HG02642 (cell line): Measurements from ENCODE around the gene TRPV3.
"Not testable (repeated sequence)": the region's sequence is repeated elsewhere in the genome, so short reads cannot be mapped to it uniquely, and the experiment has no call there.

Experiments
- ATAC-seq: cut with Tn5 transposase; IDR thresholded peaks from one replicate; pipeline ENCODE4 v1.9.1; 2021; ENCODE audit warnings: mild to moderate bottlenecking; ENCODE audit not compliant: unreplicated experiment, poor library complexity

Gene TRPV3

GRCh38 chr17:3485481-3486068 lies 72.0 kb downstream of the TRPV3 start:
- ATAC-seq, result no peak

DNA sequence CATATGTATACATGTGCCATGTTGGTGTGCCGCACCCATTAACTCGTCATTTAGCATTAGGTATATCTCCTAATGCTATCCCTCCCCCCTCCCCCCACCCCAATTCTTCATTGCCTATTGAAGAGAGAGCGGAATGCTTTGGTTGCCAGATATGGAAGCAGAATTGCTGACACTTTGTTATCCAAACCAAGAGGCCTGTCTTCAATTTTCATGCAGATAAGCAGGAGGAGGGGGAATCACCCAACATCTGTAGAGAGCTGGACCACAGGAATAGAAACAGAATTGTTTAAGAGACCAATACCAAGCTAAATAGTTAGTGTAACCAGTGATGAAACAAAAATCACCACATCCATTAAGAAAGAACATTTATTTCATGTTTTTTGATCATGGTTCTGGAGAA lies 74.8 kb downstream of the TRPV3 start:
- no peak for ATAC-seq

DNA sequence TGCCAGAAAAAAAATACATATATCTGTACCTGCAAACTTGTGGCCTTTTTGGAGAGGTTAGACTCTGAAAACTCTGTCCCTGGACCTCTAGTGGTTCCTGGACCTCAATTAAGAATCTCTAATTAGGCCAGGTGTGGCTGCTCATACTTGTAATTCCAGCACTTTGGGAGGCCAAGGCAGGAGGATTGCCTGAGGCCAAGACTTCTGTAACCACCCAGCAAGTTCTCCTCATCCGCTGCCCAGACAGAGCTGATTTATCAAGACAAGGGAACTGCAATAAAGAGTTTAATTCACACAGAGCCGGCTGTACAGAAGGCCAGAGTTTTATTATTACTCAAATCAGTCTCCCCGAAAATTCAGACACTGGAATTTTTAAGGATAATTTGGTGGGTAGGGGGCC lies 77.6 kb downstream of the TRPV3 start:
- ATAC-seq, result no peak

DNA sequence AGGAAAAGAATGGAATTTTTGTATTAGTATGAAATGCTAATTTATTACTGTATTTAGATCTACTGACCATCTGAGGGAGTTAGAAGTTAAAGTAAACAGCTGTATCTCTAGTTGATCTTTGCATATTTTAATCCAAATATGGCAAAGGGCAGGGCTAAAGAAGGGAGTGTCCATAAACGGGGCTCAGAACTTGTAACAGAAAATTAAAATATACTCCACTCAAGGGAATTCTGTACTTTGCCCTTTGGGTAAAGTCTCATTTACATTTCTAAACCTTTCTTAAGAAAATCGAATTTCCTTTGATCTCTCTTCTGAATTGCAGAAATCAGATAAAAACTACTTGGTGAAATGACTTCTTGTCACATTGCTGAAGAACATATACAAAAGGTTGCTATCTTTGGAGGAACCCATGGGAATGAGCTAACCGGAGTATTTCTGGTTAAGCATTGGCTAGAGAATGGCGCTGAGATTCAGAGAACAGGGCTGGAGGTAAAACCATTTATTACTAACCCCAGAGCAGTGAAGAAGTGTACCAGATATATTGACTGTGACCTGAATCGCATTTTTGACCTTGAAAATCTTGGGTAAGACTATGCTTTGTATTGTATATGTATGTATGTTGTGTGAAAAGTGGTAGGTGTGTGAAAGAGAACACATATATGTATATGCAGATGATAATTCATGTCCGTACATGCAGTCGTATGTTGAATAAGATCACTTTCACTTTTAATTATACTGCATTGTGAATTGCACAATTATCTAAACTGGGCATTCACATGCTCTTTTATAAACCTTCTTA lies 81.6 kb downstream of the TRPV3 start, which contains the start of gene ASPA:
TSS of gene ASPA (plus strand) at position 186 of the 799 bp plus-strand sequence. CDS start at position 349, 163 bp downstream.
- no peak for ATAC-seq

DNA sequence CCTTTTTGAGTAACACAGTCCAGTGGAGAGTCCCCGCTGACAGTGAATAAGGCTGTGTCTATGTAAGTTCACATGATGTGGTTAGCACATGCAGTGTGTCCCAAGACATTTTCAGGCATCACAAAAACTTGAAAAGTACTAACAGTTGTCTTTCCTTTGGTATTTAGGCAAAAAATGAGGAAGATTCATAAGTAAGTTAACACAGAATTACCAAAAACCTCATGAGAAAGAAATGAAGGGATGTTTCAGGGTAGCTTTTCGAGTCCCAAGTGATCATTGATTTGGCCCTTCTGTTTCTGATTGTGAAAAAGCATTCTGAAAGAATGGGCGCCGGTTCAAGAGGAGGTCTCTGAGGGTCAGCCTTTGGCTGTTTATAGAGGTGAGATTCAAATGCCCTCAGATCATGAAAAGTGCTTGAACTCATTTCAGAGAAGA lies 82.3 kb downstream of the TRPV3 start:
- ATAC-seq, result no peak

DNA sequence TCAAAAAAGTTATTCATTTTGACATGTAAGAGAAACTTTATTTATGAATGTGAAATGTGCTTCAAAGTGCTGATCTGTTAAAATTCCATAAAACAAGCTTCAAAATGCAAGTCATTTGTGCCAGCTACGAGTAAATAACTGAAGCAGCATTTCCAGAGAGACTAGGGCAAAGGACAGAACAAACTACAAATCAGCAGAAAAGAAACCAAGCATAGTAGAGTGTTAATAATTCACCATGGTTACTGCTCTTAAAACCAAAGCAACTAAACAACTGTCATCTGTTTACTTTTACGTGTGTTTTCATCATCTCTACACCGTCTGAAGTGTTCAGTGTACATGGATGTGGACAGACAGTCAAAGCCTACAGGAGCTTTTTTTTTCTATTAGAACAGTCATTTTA lies 83.4 kb downstream of the TRPV3 start:
- no peak for ATAC-seq

- ATAC-seq, result no peak
Measured at GRCh38 chr17:3472137-3472536, 85.5 kb downstream of the TRPV3 start.

GRCh38 chr17:3471599-3471998 lies 86.0 kb downstream of the TRPV3 start, which contains the start of gene SPATA22:
SPATA22 (minus strand) TSS chr17:3471819; CDS start chr17:3469325, 2,494 bp downstream.
- ATAC-seq, result no peak

DNA sequence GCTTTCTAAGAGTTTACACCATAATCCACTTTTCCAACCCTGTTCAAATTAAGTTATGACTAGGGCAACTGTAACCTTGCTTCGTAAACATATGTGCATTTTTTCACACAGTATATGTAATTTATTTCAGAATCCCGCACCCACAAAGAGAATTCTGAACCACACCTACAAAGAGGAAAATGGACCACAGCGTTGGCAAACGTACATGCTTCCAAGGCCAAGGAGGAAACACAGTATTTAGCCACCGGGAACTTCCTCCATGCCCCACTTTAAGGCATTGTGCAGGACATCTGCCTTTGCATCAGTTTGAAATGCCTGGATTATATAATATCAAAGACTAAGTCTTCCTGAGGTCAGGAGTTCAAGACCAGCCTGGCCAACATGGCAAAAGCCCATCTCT lies 88.1 kb downstream of the TRPV3 start:
- no peak for ATAC-seq

GRCh38 chr17:3466355-3466754 lies 91.3 kb downstream of the TRPV3 start:
- ATAC-seq, result not testable (repeated sequence)
